Activated CD4-positive, alpha-beta T cell treated with anti-CD3 and anti-CD28 coated beads, Interleukin-2, amount 50 U/mL, for 24 hours (primary cell): ENCODE data around the gene MLF2.
"Not testable (repeated sequence)": the region's sequence is repeated elsewhere in the genome, so short reads cannot be mapped to it uniquely, and the experiment has no call there.

Experiments
- DNase-seq, 2 donors: peaks; one replicate each; pipeline ENCODE4 v3.0.0-alpha.2; 2020; ENCODE audit warnings: low read depth in 1 of 2, low spot score in 1 of 2

The MLF2 gene

DNA sequence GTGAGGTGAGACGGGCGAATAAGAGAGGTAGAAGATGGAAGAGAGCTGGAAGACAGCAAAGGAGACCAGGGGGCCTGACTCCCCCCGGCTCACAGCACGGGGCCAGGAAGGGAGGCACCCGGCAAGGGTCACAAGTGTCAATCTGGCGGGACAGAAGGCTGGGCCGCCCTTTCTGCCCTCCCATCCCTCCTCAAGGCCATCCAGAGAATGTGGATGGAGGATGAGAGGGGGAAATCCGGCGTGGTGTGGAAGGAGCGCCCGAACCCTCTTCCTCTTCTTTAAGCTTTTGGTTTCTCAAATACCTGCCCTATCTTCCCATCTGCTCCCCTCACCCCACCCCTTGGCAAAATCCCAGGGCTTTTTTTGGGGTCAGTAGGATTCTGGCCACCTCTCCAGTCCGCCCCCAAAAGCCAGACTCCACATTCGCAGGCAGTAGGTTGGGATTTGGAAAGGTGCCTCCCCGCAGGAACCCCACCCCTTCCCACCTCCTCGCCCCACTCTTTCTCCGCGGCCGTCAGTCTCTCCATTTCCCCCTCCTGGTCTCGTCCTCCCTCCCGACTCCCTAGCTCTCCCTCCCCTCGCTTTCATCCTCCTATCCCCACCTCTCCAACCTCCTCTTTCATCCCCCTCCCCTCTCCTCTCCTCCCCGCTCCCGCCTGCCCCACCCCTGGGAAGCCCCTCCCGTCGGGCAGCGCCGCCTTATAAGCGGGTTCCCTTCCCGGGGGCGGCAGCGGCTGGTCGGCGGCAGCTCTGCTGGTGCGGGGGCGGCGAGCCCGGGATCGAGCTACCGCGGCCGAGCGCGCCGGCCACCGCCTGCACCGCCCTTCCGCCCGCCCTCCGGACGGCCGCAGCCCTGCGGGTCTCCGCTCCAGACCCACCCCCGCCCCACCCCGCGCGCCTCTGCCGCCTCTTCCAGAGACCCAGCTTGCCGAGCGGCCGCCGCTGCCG is 13.0 kb upstream of the MLF2 start, which contains the start of gene PTMS:
Gene PTMS (plus strand): TSS at position 730 of the 948 bp plus-strand sequence. CDS start 343 bp downstream, outside the sequence.
- no peak for DNase-seq

DNA sequence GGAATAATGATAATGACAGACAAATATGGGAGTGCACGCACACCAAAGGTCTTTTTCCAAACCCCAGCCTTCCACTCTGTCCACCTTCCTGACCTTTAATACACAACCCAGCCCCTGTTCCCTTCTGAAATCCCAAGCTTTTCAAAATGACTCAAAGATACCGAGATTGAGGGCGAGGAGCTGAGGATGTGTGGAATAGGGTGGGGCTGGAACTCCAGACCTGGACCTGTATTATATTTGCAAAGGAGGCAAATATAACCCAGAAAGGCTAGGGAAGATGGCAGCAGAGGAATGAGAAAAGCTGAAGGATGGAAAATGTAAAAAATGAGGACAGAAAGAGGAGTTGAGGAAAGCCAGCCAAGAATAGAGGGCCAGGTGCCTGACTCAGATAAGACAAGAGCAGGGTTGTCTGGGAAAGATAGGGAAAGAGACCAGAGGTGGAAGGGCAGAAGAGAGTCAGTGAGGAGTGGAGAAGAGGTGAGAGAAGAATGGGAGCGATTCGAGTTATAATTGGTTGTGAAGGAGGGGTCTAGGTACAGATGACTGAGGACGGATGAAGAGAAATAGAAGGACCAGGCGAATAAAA is 12.2 kb upstream of the MLF2 start:
- no peak for DNase-seq

DNA sequence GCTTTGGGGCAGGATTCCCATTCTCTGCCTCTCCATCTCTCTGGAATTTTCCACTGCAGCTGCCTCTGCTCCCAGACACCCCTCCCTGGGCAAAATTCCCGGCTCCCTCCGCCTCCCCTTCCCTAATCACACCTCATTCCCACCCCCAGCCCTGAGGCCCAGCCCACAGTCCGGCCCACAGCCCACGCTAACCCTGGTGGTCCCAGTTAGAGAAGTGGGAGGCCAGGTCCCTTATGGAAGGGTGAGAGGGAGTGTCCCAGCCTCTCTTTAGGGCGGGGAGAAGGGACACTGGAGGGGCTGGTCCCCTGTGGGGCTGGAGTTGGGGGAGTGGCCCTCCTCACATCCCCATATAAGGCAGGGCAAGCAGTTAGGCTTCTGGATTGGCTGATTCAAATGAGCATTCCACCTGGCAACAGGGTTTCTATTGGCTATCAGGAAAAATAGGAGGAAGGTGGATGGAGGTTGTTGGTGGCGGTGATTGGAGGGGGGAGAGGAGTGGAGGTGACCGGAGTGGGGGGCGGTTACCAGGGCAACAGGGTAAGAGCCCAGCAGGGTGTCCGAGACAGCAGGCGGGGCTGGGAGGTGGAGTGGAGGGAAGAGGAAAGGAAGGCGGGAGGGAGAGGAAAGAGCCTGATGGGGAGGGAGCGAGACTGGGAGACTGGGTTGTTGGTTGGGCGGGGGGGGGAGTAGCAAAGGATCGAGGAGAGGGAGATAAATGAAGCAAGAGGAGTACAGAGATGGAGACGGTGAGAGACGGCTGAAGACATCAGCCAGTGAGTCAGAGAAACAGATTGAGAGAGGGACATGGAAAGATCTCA is 11.3 kb upstream of the MLF2 start:
- no peak for DNase-seq

DNA sequence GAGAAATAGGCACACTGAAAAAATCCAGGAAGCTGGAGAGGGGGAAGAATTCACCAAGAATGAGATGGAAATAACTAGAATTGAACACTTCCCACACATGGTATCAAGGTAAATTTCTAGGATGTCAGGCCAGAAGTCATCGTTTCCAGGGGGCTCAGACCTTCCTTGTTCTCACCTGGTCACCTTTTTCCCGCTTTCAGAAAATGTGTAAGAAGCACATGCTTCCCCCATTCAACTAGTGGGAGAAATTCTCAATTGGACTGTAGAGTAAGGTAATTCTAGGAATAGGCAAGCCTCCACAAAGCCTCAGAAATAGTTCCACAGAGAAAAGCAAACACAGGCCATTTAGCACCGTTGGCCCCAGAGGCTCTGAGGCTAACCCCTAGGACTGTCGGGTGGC is 10.4 kb upstream of the MLF2 start:
- DNase-seq: no peak

DNA sequence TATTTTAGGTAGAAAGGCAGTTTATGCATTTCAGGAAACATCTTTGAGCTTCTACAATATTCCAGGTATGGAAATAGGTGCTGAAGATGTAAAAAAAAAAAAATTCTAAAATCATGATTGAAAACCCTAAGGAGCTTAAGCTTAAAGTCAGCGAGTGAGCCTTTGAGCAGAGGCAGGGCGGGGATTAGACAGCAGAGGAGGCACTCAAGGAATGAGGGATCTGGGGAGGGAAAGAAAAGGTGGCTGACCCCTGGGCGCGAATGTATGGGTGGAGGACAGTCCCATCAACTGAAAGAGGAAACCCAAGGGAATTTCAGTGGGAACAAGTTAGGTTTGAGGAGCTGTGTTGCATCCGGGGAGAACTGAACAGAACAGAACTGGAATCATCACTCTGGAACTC is 6.8 kb upstream of the MLF2 start:
- no peak for DNase-seq

DNA sequence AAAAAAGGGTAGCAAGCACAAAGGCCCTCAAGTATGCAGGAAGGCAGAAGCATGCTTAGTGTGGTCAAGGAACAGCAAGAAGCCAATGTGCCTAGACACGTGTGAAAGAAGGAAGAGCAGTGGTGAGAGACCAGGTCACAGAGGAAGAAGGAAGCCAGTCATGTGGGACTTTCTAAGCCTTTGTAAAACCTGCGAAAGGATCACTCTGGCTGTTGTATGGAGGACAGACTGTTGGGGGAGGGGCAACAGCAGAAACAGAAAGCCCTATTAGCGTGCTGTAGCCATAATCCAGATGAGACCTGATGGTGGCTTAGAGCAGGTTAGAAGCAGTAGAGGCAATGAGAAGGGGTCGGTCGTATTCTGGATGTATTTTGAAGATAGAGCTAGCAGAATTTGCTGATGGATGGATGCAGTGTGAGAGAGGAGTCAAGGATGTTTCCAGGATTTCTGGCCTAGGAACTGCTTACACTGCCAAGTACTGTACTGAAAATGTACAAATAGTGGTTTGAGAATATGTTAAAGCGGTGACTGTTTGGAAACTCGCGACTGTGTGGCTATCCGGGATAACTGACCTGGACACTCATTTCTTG is 5.7 kb upstream of the MLF2 start:
- no peak for DNase-seq

DNA sequence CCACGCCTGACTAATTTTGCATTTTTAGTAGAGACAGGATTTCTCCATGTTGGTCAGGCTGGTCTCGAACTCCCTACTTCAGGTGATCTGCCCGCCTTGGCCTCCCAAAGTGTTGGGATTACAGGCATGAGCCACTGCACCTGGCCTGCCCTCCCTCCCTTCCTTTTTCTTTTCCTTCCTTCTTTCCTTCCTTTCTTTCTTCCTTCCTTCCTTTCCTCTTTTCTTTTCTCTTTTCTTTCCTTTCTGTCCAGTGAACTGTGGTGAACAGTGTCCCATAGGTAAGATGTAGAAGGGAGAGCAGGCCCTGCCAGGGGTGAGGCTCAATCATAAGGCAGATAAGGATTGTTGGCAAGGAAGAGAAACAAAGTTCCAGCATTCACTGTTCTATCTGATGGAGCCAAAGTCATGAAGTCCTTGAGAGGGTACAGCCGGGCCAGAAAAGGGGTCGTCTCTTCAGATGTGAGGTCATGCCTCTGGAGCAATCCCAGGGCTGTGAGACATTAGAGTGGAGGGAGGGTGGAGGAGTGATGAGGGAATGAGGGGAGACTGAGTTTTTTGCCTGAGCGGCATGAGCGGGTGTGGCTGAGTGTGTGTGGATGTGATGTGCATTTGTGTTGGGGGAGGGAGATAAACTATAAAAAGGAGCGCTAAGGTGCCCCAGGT is 4.2 kb upstream of the MLF2 start:
- DNase-seq: no peak

DNA sequence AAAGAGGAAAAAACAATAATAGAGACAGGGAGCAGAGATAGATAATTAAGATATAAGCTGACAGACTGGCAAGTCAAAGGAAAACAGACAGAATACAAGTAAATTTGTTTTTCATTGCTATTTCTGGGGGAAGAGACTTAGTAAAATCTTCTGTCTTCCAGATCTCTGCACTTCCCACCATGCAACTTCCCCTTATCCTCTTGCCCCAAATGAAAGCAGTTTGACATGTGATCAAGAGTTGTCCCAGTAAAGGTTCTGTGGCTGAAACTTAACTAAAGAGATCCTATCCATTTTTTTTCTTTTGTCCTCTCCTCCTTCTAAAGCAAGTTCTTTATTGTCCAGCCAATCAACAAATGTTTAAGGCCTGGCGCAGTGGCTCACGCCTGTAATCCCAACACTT is 1.5 kb upstream of the MLF2 start:
- no peak for DNase-seq

DNA sequence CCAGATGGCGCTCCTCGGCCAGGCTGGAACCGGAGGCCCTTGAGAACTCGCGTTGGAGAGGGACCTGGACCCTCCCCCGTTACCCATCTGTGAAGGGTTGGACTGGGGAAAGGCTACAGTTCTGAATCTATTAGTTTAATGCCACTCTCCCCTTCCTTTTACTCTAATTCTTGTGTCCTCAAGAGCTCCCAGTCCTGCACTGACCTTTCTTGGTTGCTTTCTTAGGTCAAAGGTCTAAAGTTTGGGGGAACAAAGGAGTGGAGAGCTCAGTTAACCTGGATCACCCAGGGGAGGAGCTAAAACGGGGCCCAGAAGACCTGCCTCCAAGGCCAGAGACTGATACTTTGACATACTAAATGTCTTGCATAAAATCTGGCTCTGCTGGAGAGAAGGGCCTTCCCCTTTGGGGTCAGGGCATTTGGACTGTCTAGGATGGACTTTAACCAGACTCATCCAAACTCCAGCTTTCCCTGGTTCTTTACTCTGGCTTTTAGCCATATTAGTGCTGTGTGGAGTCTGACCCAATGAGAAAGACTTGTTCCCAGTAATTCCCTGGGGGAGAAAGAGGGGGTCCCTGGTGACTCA is 923 bp upstream of the MLF2 start:
- no peak for DNase-seq

DNA sequence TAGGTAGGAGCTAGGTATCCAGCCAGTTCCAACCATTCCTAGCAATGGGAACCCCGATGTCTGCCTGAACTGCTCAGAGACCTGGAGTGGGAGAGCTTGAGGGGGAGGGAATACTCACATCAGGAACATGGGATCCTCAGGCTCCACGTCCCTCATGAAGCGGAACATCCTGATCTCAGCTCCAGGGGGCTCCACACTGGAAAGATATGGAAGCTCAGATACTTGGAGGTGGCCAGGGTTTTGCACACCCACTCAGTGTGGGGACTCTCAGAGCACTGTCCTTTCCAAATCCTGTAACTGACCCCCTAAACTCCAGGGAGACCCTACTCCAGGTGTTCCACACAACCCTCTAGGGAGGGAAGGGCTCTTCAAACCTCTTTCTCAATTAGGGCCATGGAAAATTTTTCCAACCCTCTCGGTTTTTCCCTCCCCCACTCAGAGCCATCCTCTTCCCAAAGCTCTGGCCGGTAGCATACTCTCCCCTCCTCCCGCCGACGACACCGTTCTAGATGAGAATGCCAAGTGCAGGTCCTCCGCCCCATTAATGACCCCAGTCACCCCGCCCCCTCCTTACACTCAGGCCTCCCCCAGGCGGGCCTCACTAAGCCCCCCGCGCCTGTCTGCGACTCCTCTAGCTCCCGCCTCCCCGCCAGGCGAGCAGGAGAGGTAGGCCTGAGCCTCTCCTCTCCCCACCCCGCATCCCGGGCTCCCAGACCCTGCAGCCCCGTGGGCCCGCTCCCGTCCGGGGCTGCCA is 597 bp downstream of the MLF2 start:
- no peak for DNase-seq

DNA sequence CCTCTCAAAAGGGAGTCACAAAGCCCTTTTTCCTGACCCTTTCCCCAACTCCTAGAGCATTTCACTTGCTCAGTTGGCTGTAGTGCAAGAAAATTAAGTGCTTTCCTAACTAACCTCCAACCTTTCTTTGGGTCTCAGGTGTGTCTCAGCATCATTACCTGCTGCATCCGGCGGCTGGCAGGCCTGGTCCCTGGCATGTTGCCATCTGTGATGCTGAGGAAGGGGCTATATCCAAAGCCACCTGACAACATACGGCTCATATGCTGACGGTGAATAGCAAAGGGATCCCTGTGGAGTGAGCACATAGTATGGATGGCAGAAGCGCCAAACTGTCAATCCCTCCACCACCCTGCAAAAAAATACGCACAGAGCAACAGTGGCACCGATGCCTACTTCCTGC is 1.2 kb downstream of the MLF2 start:
- DNase-seq: no peak

DNA sequence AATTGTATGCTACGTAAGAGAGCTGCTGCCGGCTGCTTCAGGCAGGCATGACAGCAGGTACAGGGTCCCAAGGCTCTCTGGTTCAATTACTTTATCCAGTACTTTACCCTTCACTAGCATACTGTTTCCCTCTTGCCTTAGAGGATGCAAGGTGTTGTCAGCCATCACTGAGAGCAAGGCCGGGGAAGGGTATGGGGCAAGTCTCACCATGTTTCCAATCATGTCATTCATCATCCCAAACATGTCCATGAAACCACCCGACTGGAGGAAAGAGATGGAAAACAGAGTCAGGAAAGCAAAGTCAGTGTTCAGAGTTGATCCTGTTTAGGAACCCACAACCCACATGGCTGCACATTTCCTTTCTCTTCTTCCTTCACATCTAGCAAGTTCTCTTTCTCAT is 2.4 kb downstream of the MLF2 start:
- DNase-seq: no peak

DNA sequence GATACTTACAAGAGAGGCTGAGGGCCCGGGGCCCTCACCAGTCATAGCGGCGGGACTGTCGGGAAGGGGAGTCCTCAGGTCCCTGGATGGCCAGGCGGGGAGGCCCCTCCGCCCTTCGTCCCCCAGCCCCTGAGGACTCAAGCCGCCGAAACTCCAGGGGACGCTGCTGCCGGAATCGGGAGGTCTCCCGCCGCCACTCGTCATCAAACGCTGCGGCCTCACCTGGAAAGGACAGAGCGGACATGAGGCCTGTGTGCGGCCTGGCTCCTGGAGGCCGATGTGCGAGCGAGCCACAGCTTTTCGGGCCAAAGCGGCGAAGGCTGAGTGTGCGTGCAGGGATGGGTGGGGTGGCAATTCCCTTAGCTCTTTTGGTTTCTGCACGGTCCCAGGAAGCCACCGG is 4.2 kb downstream of the MLF2 start:
- DNase-seq: no peak

DNA sequence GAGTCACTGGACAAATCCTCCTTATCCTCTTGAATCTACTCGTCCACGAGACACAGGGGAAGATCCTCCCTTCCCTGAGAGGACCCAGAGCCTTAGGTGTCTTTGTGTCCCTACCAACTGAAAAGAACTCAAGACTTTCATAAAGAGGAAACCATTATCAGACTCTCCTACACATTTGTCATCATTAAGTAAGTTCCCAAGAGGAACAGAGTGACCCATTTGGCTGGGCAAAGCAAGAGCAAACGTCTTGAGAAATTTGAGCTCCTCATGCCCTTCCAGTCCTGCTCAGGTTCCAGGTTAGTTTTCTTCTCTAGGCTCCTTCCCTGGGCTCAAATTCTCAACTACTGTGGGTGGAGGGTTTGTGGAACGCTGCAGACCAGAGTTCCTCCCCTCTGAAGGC is 5.7 kb downstream of the MLF2 start:
- DNase-seq: no peak

DNA sequence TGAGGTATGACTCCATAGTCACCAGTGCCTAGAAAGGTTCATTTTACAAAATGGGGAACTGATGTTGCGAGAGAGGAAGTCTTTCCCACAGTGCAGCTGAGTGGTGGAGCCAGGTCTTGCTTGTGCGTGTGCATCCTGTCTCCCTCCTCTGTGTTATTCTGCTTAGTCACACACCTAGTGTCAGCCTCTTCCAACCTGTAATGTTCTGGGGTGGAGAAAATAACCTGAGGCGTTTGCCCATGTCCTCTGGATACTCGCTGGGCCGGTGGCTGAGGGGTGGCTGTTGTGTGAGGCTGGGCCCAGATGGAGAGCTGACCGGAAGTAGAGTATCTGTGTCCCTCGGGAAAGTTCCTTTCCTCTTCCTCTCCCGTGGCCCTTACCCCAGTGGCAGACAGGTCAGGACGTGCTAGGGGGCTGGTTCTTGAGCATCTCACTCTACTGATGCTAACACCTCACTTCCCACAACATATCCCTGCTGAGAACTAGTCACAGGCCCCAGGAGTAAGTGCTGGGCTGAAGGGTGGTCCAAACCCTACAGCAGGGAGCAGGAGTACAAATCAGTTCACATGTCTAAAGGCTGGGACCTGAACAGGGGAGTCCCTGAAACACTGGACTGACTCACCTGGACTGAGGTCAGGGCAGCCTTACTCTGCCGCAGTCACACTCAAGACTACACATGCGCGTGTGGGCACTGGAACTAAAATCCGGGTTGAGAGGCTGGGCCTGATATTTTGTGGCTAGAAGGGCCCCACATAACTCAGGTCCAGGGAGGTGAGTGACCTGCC is 7.0 kb downstream of the MLF2 start:
- no peak for DNase-seq

DNA sequence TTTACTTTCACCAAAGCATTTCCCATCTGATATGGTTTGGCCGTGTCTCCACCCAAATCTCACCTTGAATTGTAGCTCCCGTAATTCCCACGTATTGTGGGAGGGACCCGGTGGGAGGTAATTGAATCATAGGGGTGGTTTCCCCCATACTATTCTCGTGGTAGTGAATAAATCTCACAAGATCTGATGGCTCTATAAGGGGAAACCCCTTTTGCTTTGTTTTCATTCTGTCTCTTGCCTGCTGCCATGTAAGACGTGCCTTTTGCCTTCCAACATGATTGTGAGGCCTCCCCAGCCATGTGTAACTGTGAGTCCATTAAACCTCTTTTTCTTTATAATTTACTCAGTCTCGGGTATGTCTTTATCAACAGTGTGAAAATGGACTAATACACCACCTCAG is 9.6 kb downstream of the MLF2 start:
- DNase-seq: not testable (repeated sequence)

DNA sequence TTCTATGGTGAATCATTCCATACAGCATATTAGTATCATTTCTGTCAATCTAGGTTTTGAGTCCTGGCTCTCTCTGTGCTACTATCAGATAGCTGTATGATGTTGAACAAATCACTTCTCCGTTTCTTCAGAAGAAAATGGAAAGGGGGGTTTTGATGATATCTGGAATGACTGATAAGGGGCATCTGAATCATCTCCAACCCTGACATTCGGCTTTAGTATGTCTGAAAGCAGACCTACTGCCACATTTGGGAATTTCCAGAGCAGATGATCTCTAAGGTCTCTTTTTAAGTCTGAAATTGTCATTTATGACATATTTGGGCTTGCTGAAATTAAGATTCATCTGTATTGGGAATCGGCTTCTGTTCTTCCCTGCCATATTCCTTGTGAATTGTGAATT is 10.1 kb downstream of the MLF2 start:
- DNase-seq: no peak

DNA sequence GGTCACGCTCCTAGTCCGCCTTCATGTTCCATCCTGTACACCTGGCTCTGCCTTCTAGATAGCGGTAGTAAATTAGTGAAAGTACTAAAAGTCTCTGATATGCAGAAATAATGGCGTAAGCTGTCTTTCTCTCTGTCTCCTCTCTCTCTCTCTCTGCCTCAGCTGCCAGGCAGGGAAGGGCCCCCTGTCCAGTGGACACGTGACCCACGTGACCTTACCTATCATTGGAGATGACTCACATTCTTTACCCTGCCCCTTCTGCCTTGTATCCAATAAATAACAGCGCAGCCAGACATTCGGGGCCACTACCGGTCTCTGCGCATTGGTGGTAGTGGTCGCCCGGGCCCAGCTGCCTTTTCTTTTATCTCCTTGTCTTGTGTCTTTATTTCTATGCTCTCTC is 10.9 kb downstream of the MLF2 start:
- DNase-seq: not testable (repeated sequence)

DNA sequence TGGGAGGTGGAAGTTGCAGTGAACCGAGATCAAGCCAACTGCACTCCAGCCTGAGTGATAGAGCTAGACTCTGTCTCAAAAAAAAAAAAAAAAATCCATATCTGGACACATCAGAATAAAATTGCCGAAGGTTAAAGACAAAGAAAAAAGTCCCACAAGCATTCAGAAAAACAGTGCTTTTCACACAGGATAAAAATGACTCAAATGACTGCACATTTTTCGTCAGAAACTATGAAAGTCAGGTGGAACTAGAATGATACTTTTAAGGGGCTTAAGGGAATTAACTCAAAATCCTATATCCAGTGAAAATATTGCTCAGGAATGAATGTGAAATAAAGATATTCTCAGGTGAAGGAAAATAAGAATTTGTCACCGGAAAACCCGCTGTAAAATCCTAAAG is 16.2 kb downstream of the MLF2 start:
- DNase-seq: no peak
